Spleen (tissue), 11 donors: ENCODE measurements around the gene EGFLAM. TPM values are rescaled to one million over a fixed set of nuclear protein-coding genes. Genes with fewer than 3 reads are reported as not detected.

Experiments
- DNase-seq: peaks from one replicate; pipeline ENCODE4 v3.0.0-alpha.2; 2020
- H3K27ac ChIP-seq, 8 donors: fragments of 200-600 bp; sonication (generic) in 7 of 8; 1 replicate in 4 of 8; 2 replicates in 4 of 8; pipeline versions ENCODE4 v1.5.0 to v1.8.0; 2016 to 2021; ENCODE audit warnings: inconsistent platforms in 4 of 8, mild to moderate bottlenecking in 4 of 8, moderate library complexity in 1 of 8
- H3K27me3 ChIP-seq, 7 donors: fragments of 200-600 bp; sonication (generic) in 6 of 7; replicated peaks in 1 of 7; 1 replicate in 4 of 7; 2 replicates in 3 of 7; pipeline versions ENCODE4 v1.5.0 to v1.8.0; 2016 to 2021; ENCODE audit warnings: inconsistent platforms in 3 of 7, mild to moderate bottlenecking in 1 of 7
- H3K36me3 ChIP-seq, 6 donors: fragments of 200-600 bp; sonication (generic) in 5 of 6; 1 replicate in 4 of 6; 2 replicates in 2 of 6; pipeline versions ENCODE4 v1.5.0 to v1.8.0; 2016 to 2021; ENCODE audit warnings: inconsistent platforms in 2 of 6
- H3K4me1 ChIP-seq, 6 donors: fragments of 200-600 bp; sonication (generic) in 5 of 6; 1 replicate in 3 of 6; 2 replicates in 3 of 6; pipeline versions ENCODE4 v1.5.0 to v1.8.0; 2016 to 2021; ENCODE audit warnings: inconsistent platforms in 3 of 6
- H3K4me3 ChIP-seq, 8 donors: fragments of 200-600 bp; sonication (generic) in 7 of 8; 1 replicate in 4 of 8; 2 replicates in 4 of 8; pipeline versions ENCODE4 v1.5.0 to v1.8.0; 2016 to 2021; ENCODE audit warnings: inconsistent platforms in 4 of 8, mild to moderate bottlenecking in 4 of 8, moderate library complexity in 2 of 8
- H3K9me3 ChIP-seq, 8 donors: fragments of 200-600 bp; sonication (generic) in 7 of 8; 1 replicate in 4 of 8; 2 replicates in 4 of 8; pipeline versions ENCODE4 v1.5.0 to v1.8.0; 2016 to 2021; ENCODE audit warnings: inconsistent platforms in 4 of 8
- POLR2A ChIP-seq, 3 donors: fragments of 450-650 bp; IDR thresholded peaks; one replicate each; pipeline ENCODE4 v1.5.1; 2017; ENCODE audit warnings: antibody characterized with exemption in 3 of 3, mild to moderate bottlenecking in 1 of 3
- POLR2AphosphoS5 ChIP-seq, 3 donors: sonication (generic); formaldehyde crosslinking; IDR thresholded peaks; one replicate each; pipeline ENCODE4 v1.5.1; 2017; ENCODE audit warnings: antibody characterized with exemption in 3 of 3
- WGBS, 5 donors: extraction: QIAGEN DNeasy Blood & Tissue Kit in 3 of 5; methylation state at CpG; one replicate each; pipeline versions ENCODE4 v1.1.5 to v1.1.7; 2013 to 2018; 5-methylcytosine and 5-hydroxymethylcytosine counted together
- intact Hi-C: fragments of 100-400 bp; cut with DNase I; formaldehyde crosslinking; loops from one replicate; pipeline ENCODE4 v1.15.0; 2023; ENCODE audit warnings: low total_unique reads
- polyA plus RNA-seq, 3 donors: library from polyadenylated mRNA; stranded (reverse); fragments of 200-250 nt; gene quantifications; one replicate each; pipeline ENCODE4 v1.2.1, GENCODE V29; 2013
- total RNA-seq, 7 donors: library from RNA; depleted of rRNA in 3 of 7; stranded (reverse); fragments of >200 nt in 3 of 7; fragmentation: NEBNext Ultra II Directional in 4 of 7; extraction: Animal tissue kit (Norgen Biotek cat#: 25700) in 4 of 7; gene quantifications; one replicate each; pipeline versions ENCODE4 v1.1.0 to v1.2.1, GENCODE V29; 2016 to 2021
- TF ChIP-seq, protein P1 (sequence below), 11 experiments: fragments of 200-600 bp in 7 of 11; fragments of 450-650 bp in 4 of 11; sonication (generic) in 4 of 11; IDR thresholded peaks in 8 of 11; conservative IDR thresholded peaks in 3 of 11; 1 replicate in 7 of 11; 2 replicates in 4 of 11; pipeline versions ENCODE4 v1.4.0 to v1.8.0; 2016 to 2021; ENCODE audit warnings: antibody characterized with exemption in 11 of 11, inconsistent platforms in 4 of 11, mild to moderate bottlenecking in 1 of 11
- donor health status: healthy with polysubstance abuse.
- donor health status: DM: no; HTN: no; CAD: no; lungs with moderate emphysema.
- donor health status: DM: no; HTN: no; CAD: no.
- donor health status: Bipolar disorder and iron deficiency.
- donor health status: healthy.
- donor health status: DM: no; HTN: no; CAD: no.
- donor health status: DM: yes; HTN: yes; CAD: no.

Gene EGFLAM
- total and polyA plus RNA-seq, 10 donors, result 6.0 to 16.8 (median 10.9) TPM

DNA sequence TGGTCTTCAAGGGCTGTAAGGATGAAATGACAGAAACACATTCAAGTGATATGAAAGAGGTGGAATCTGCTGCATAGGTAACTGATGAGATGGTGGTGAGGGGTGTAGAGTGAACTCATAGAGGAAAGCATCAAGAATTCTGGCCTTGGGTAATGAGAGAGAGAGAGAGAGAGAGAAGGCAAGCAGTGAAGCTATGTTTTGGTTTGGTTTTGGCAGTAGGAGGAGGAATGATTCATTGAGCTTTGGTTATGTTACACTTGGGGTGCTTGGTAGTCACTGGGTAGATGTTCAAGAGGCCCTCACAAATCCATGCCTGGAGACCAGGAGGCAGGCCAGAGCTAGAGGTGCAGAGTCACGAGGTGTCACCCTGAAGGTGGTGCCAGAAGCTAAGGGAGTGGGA lies 89.5 kb downstream of the EGFLAM start:
- TF ChIP-seq POLR2AphosphoS5 (IDR thresholded peaks at IDR 0.05), result no peak
- TF ChIP-seq, protein P1, sequence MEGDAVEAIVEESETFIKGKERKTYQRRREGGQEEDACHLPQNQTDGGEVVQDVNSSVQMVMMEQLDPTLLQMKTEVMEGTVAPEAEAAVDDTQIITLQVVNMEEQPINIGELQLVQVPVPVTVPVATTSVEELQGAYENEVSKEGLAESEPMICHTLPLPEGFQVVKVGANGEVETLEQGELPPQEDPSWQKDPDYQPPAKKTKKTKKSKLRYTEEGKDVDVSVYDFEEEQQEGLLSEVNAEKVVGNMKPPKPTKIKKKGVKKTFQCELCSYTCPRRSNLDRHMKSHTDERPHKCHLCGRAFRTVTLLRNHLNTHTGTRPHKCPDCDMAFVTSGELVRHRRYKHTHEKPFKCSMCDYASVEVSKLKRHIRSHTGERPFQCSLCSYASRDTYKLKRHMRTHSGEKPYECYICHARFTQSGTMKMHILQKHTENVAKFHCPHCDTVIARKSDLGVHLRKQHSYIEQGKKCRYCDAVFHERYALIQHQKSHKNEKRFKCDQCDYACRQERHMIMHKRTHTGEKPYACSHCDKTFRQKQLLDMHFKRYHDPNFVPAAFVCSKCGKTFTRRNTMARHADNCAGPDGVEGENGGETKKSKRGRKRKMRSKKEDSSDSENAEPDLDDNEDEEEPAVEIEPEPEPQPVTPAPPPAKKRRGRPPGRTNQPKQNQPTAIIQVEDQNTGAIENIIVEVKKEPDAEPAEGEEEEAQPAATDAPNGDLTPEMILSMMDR (IDR thresholded peaks at IDR 0.05 in 8 of 11, conservative IDR thresholded peaks at IDR 0.05 in 3 of 11), result no peak
- no peak for TF ChIP-seq POLR2A (IDR thresholded peaks at IDR 0.05)
- no peak for DNase-seq
- no peaks in the 10 kb centered on the region for H3K36me3 ChIP-seq
- H3K4me1 ChIP-seq, result no peaks in the 10 kb centered on the region
- peaks cover 0 to 11% (median 0%) of the 10 kb centered on the region in 7 donors for H3K27me3 ChIP-seq
- H3K27ac ChIP-seq, result no peak overlapping the region
- 70 to 83% (median 76%) methylated on average over 1 of the region's 1 CpG for WGBS, 5 donors
- intact Hi-C loops, result no loop called here
- H3K9me3 ChIP-seq, result no peaks in the 10 kb centered on the region
- H3K4me3 ChIP-seq, result no peak overlapping the region

DNA sequence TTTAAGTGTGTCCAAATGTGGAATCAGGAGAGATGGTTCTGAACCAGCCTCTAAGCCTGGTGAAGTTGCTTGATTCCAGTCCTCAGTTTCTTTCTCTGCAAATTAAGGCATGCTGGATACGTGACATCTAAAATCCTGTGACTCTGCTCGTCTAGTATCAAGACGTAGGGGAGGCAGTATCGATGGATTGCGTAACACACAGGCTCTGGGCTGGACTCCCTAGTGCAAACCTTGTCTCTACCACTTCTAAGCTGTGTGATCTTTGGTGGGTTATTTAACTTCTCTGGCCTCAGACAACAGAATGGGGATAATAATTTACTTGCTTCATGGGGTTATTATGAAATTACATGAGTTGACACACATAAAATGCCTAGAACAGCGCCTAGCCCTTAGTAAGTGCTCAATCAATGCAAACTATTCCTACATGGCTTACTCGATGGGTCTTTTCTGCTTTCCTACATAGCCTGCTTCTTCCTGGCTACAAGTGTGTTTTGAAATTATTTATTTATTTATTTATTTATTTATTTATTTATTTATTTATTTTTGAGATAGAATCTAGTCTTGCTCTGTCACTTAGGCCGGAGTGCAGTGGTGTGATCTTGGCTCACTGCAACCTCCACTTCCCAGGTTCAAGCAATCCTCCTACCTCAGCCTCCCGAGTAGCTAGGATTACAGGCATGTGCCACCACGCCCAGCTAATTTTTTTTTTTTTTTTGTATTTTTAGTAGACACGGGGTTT lies 102.1 kb downstream of the EGFLAM start:
- TF ChIP-seq POLR2A (IDR thresholded peaks at IDR 0.05) (no peak), POLR2AphosphoS5 (IDR thresholded peaks at IDR 0.05) (no peak)
- TF ChIP-seq, protein P1 (IDR thresholded peaks at IDR 0.05 in 8 of 11, conservative IDR thresholded peaks at IDR 0.05 in 3 of 11), result no peak
- DNase-seq, result no peak
- Histone ChIP-seq H3K27me3 (peaks cover 0 to 4% (median 0%) of the 10 kb centered on the region in 7 donors), H3K4me3 (no peak overlapping the region), H3K9me3 (no peaks in the 10 kb centered on the region), H3K4me1 (no peaks in the 10 kb centered on the region), H3K36me3 (no peaks in the 10 kb centered on the region), H3K27ac (no peak overlapping the region)
- 82 to 95% (median 90%) methylated on average over 10 to 11 of the region's 11 CpGs for WGBS, 5 donors
- intact Hi-C loops, result no loop called here

DNA sequence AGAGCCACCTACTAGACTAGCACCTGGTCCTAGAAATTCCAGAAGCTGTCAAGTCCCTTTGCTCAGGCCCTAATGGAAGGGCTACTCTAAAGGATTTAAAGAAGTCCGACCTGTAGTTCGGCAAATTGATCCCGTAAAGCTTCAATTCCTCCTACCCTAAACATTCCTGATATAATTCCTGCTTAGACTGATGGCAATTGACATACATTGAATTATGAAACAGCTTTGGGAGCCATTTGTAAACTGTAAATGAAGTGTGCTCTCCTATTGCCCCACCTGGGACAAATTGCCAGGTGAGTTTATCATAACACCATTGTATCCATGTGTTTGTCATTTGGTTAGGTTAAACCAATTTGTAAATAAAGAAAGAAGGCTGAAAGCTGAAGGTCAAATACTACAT lies 104.4 kb downstream of the EGFLAM start:
- 90 to 98% (median 95%) methylated on average over 3 of the region's 3 CpGs for WGBS, 5 donors
- no peaks in the 10 kb centered on the region for H3K9me3 ChIP-seq

DNA sequence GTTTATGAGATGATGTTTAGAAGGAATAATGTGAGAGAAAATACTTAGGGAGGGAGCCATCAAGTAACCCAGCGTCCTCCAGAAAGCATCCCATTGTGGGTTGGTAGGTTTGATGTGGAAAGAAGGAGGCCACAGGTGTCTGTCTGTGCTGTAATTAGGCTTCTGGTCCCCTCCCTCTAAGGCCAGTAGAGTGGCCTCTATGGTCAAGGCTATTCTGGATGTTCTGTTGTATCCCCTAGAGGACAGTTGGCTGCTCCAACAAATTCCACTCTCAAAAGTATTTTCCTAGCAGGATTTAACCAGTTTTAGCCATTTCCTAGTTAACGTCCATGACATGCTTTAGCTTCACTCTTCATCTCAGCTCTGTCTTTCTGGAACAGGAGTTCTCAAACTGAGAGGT lies 106.5 kb downstream of the EGFLAM start:
- intact Hi-C loops, result no loop called here
- Histone ChIP-seq H3K9me3 (no peaks in the 10 kb centered on the region), H3K4me3 (no peak overlapping the region), H3K36me3 (no peaks in the 10 kb centered on the region), H3K4me1 (peaks cover 0 to 4% (median 0%) of the 10 kb centered on the region in 6 donors), H3K27ac (no peak overlapping the region), H3K27me3 (no peaks in the 10 kb centered on the region)
- DNase-seq, result no peak
- TF ChIP-seq POLR2AphosphoS5 (IDR thresholded peaks at IDR 0.05) (no peak), POLR2A (IDR thresholded peaks at IDR 0.05) (no peak)
- TF ChIP-seq, protein P1 (IDR thresholded peaks at IDR 0.05 in 8 of 11, conservative IDR thresholded peaks at IDR 0.05 in 3 of 11), result no peak
- whole genome bisulfite sequencing, 5 donors, result 66 to 83% (median 74%) methylated on average over 2 of the region's 2 CpGs

More for the DNA sequence above, 104.4 kb downstream of the EGFLAM start:
- Histone ChIP-seq H3K4me3 (no peak overlapping the region), H3K27me3 (peaks cover 0 to 4% (median 0%) of the 10 kb centered on the region in 7 donors), H3K4me1 (no peaks in the 10 kb centered on the region), H3K27ac (no peak overlapping the region), H3K36me3 (no peaks in the 10 kb centered on the region)
- no peak for DNase-seq
- intact Hi-C loops, result no loop called here
- TF ChIP-seq POLR2A (IDR thresholded peaks at IDR 0.05), result no peak
